Esophagus muscularis mucosa (tissue), 4 donors: ENCODE measurements around the gene CABCOCO1.

ENCODE experiments used
- EP300 ChIP-seq: sonication (generic); formaldehyde crosslinking; IDR thresholded peaks from one replicate; pipeline ENCODE4 v1.6.1; 2017; ENCODE audit warnings: antibody characterized with exemption
- POLR2A ChIP-seq: fragments of 450-650 bp; IDR thresholded peaks from one replicate; pipeline ENCODE4 v1.6.1; 2017; ENCODE audit warnings: antibody characterized with exemption, moderate library complexity, mild to moderate bottlenecking, low read depth
- POLR2AphosphoS5 ChIP-seq, 2 donors: sonication (generic); formaldehyde crosslinking; IDR thresholded peaks; one replicate each; pipeline ENCODE4 v1.6.1; 2017; ENCODE audit warnings: antibody characterized with exemption in 2 of 2
- TF ChIP-seq, protein P1 (sequence below), 3 experiments: fragments of 200-600 bp in 2 of 3; fragments of 450-650 bp in 1 of 3; sonication (generic) in 2 of 3; IDR thresholded peaks; one replicate each; pipeline ENCODE4 v1.5.1; 2017 to 2019; ENCODE audit warnings: antibody characterized with exemption in 3 of 3, mild to moderate bottlenecking in 2 of 3, moderate library complexity in 1 of 3

DNA sequence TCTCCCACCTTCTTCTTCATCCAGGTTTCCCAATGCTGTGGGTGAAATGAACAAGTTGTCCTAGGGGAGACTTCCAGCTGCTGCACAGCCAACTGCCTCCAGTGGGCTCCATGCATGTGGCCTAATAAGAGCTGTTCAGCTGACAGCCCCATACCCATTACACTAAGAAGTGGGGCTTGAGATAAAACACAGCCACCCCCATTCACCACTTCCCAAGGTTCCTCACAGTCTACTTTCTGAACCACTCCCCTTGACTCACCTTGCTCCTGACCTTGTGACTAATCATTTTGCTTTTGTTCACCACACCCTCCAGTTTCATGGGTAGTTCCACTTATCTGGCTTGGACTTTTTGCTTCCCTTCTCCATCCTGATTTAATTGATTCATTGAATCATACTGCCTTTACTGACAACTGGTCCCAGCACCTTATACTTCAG, 119.3 kb downstream of the CABCOCO1 start:
- TF ChIP-seq, protein P1, sequence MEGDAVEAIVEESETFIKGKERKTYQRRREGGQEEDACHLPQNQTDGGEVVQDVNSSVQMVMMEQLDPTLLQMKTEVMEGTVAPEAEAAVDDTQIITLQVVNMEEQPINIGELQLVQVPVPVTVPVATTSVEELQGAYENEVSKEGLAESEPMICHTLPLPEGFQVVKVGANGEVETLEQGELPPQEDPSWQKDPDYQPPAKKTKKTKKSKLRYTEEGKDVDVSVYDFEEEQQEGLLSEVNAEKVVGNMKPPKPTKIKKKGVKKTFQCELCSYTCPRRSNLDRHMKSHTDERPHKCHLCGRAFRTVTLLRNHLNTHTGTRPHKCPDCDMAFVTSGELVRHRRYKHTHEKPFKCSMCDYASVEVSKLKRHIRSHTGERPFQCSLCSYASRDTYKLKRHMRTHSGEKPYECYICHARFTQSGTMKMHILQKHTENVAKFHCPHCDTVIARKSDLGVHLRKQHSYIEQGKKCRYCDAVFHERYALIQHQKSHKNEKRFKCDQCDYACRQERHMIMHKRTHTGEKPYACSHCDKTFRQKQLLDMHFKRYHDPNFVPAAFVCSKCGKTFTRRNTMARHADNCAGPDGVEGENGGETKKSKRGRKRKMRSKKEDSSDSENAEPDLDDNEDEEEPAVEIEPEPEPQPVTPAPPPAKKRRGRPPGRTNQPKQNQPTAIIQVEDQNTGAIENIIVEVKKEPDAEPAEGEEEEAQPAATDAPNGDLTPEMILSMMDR (IDR thresholded peaks at IDR 0.05): no peak
- TF ChIP-seq EP300: no peak
- TF ChIP-seq POLR2AphosphoS5 (IDR thresholded peaks at IDR 0.05): no peak
- no peak for TF ChIP-seq POLR2A
